Measurements from ENCODE around the gene APP. TPM values are rescaled to one million over a fixed set of nuclear protein-coding genes. Genes with fewer than 3 reads are reported as not detected.

The APP gene
- total and polyA plus RNA-seq, 2 of the 13 experiments (the other 11 are each of a cell fraction or from before 2014, with no cell fraction given), result 70.6 to 262 TPM

DNA sequence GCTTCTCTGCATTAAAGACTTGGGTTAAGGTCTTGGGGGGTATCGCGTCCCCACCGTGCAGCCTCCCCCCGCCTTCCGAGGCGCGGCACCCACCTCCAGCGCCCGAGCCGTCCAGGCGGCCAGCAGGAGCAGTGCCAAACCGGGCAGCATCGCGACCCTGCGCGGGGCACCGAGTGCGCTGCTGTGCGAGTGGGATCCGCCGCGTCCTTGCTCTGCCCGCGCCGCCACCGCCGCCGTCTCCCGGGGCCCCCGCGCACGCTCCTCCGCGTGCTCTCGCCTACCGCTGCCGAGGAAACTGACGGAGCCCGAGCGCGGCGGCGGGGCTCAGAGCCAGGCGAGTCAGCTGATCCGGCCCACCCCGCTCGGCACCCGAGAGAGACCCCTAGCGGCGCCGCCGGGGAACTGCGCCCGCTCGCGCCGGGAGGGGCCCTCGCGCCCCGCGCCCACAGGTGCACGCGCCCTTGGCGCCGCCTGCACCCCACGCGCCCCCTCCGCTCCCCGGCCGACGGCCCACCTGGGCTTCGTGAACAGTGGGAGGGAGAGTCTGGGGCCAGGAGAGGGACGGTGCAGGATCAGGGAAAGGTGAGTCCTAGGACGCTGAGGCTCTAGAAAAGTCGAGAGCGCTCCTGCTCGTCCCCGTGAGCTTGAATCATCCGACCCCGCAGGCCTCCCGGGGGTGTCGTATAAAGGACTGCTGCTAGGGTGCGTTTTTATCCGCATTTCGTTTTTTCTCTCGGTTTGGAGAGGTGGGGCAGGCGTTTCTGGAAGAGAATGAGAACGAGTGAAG is at the start of gene APP (continued):
- no peak for TF ChIP-seq ZNF703 (CRISPR knock-in tag; IDR thresholded peaks at IDR 0.05; ENCODE audit: borderline replicate concordance)
- TF ChIP-seq ZKSCAN5 (CRISPR knock-in tag; IDR thresholded peaks at IDR 0.05), result no peak
- no peak; the same call in 1 of the 2 replicates for TF ChIP-seq ZBTB7A (CRISPR knock-in tag; IDR thresholded peaks at IDR 0.05)
- TF ChIP-seq ZC3H4 (CRISPR knock-in tag; IDR thresholded peaks at IDR 0.05; ENCODE audit: borderline replicate concordance), result no peak
- TF ChIP-seq TMF1 (CRISPR knock-in tag; IDR thresholded peaks at IDR 0.05; ENCODE audit: low read depth), result no peak
- TF ChIP-seq ZNF550 (CRISPR knock-in tag; IDR thresholded peaks at IDR 0.05; ENCODE audit: borderline replicate concordance), result peak; percentile 81; the same call in 1 of the 2 replicates
- TF ChIP-seq, protein P1, sequence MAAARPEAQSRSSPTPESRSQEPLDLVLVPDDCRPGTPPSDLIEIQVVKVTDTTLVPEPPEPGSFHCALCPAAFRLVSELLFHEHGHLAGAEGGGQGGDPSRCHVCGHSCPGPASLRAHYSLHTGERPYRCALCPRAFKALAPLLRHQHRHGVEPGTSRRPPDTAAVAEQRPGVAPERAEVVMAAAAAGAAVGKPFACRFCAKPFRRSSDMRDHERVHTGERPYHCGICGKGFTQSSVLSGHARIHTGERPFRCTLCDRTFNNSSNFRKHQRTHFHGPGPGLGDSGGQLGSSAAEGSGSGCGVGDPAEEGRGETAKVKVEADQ (CRISPR knock-in tag; IDR thresholded peaks at IDR 0.05; ENCODE audit: borderline replicate concordance), result peak; percentile 48; the same call in 1 of the 2 replicates
- no peak for TF ChIP-seq JUN (CRISPR knock-in tag; IDR thresholded peaks at IDR 0.05)
- TF ChIP-seq NFATC3 (CRISPR knock-in tag; IDR thresholded peaks at IDR 0.05), result no peak
- 0 out of 2 replicates have a peak, but pooled peaks have one; percentile 43 for TF ChIP-seq POLR2G (IDR thresholded peaks at IDR 0.05; ENCODE audit: low read depth, low read length)
- peak; percentile 57; the same call in 1 of the 2 replicates for TF ChIP-seq GABPB1 (CRISPR knock-in tag; IDR thresholded peaks at IDR 0.05)
- no peak for TF ChIP-seq MZF1 (CRISPR knock-in tag; IDR thresholded peaks at IDR 0.05; ENCODE audit: borderline replicate concordance)
- TF ChIP-seq ZNF282 (IDR thresholded peaks at IDR 0.05; ENCODE audit: partially characterized antibody), result no peak
- TF ChIP-seq, protein P2, sequence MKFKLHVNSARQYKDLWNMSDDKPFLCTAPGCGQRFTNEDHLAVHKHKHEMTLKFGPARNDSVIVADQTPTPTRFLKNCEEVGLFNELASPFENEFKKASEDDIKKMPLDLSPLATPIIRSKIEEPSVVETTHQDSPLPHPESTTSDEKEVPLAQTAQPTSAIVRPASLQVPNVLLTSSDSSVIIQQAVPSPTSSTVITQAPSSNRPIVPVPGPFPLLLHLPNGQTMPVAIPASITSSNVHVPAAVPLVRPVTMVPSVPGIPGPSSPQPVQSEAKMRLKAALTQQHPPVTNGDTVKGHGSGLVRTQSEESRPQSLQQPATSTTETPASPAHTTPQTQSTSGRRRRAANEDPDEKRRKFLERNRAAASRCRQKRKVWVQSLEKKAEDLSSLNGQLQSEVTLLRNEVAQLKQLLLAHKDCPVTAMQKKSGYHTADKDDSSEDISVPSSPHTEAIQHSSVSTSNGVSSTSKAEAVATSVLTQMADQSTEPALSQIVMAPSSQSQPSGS (CRISPR knock-in tag; IDR thresholded peaks at IDR 0.05), result no peak
- TF ChIP-seq HNRNPUL1 (IDR thresholded peaks at IDR 0.05; ENCODE audit: low read depth, low read length), result no peak
- TF ChIP-seq SIX4 (CRISPR knock-in tag; IDR thresholded peaks at IDR 0.05), result no peak
- 0 out of 2 replicates have a peak, but pooled peaks have one; percentile 19 for TF ChIP-seq GATAD1 (CRISPR knock-in tag; IDR thresholded peaks at IDR 0.05)
- TF ChIP-seq TARDBP (CRISPR knock-in tag; IDR thresholded peaks at IDR 0.05), result no peak
- TF ChIP-seq ZNF329 (CRISPR knock-in tag; IDR thresholded peaks at IDR 0.05; ENCODE audit: low read depth), result 0 out of 2 replicates have a peak, but pooled peaks have one; percentile 61
- TF ChIP-seq, protein P3, sequence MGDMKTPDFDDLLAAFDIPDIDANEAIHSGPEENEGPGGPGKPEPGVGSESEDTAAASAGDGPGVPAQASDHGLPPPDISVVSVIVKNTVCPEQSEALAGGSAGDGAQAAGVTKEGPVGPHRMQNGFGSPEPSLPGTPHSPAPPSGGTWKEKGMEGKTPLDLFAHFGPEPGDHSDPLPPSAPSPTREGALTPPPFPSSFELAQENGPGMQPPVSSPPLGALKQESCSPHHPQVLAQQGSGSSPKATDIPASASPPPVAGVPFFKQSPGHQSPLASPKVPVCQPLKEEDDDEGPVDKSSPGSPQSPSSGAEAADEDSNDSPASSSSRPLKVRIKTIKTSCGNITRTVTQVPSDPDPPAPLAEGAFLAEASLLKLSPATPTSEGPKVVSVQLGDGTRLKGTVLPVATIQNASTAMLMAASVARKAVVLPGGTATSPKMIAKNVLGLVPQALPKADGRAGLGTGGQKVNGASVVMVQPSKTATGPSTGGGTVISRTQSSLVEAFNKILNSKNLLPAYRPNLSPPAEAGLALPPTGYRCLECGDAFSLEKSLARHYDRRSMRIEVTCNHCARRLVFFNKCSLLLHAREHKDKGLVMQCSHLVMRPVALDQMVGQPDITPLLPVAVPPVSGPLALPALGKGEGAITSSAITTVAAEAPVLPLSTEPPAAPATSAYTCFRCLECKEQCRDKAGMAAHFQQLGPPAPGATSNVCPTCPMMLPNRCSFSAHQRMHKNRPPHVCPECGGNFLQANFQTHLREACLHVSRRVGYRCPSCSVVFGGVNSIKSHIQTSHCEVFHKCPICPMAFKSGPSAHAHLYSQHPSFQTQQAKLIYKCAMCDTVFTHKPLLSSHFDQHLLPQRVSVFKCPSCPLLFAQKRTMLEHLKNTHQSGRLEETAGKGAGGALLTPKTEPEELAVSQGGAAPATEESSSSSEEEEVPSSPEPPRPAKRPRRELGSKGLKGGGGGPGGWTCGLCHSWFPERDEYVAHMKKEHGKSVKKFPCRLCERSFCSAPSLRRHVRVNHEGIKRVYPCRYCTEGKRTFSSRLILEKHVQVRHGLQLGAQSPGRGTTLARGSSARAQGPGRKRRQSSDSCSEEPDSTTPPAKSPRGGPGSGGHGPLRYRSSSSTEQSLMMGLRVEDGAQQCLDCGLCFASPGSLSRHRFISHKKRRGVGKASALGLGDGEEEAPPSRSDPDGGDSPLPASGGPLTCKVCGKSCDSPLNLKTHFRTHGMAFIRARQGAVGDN (CRISPR knock-in tag; IDR thresholded peaks at IDR 0.05), result peak; percentile 92
- no peak for TF ChIP-seq ZNF557 (CRISPR knock-in tag; IDR thresholded peaks at IDR 0.05)
- TF ChIP-seq, protein P4, sequence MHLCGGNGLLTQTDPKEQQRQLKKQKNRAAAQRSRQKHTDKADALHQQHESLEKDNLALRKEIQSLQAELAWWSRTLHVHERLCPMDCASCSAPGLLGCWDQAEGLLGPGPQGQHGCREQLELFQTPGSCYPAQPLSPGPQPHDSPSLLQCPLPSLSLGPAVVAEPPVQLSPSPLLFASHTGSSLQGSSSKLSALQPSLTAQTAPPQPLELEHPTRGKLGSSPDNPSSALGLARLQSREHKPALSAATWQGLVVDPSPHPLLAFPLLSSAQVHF (CRISPR knock-in tag; IDR thresholded peaks at IDR 0.05), result no peak
- TF ChIP-seq ZNF101 (CRISPR knock-in tag; IDR thresholded peaks at IDR 0.05; ENCODE audit: borderline replicate concordance, low read depth), result 0 out of 2 replicates have a peak, but pooled peaks have one; percentile 22

All from HepG2 (cell line).